Measurements from ENCODE around the gene RMC1.

DNA sequence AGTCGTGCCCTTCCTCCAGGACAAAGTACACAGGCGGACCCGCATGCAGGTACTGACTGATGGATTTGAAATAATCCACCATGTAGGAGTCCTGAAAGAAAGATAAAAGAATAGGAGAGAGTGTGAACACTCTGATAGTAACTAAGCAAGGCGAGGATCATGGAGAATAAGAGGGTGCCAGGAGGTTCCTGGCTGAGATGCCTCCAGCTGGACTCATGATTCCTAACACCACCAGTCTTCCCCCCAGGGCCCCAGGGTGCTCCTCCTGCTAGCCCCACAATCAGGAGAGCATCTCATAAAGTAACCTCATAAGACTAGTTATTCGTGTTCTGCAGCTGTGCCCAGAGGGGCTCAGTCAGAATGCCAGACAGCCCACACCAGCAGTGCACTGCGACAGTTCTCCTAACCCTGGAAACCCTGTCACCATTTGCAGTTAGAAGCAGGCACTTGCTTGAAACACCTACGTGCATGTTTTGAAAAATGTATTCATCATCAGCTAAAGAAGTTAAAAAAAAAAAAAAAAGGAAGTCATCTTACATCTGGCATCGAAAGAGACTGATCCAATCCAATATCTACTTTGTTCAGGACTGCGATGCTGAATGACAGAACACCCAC is 36.7 kb downstream of the RMC1 start:
- TF ChIP-seq, protein P1, sequence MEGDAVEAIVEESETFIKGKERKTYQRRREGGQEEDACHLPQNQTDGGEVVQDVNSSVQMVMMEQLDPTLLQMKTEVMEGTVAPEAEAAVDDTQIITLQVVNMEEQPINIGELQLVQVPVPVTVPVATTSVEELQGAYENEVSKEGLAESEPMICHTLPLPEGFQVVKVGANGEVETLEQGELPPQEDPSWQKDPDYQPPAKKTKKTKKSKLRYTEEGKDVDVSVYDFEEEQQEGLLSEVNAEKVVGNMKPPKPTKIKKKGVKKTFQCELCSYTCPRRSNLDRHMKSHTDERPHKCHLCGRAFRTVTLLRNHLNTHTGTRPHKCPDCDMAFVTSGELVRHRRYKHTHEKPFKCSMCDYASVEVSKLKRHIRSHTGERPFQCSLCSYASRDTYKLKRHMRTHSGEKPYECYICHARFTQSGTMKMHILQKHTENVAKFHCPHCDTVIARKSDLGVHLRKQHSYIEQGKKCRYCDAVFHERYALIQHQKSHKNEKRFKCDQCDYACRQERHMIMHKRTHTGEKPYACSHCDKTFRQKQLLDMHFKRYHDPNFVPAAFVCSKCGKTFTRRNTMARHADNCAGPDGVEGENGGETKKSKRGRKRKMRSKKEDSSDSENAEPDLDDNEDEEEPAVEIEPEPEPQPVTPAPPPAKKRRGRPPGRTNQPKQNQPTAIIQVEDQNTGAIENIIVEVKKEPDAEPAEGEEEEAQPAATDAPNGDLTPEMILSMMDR (IDR thresholded peaks at IDR 0.05): no peak
- TF ChIP-seq EP300 (IDR thresholded peaks at IDR 0.05) (no peak), POLR2A (IDR thresholded peaks at IDR 0.05) (no peak)
